Neural crest cell (in vitro differentiated cells): ENCODE measurements around the gene NUDT3. TPM values are rescaled to one million over a fixed set of nuclear protein-coding genes. Genes with fewer than 3 reads are reported as not detected.

Source experiments
- DNase-seq: peaks from one replicate; pipeline ENCODE4 v3.0.0; 2021; ENCODE audit warnings: low read depth, mixed read lengths, low spot score
- H3K27ac Mint-ChIP-seq: one replicate; pipeline ENCODE4 v1.8.0; 2021; ENCODE audit warnings: mild to moderate bottlenecking, mixed read lengths; ENCODE audit not compliant: unreplicated experiment
- H3K27me3 Mint-ChIP-seq: 2 replicates; pipeline ENCODE4 v1.8.0; 2021; ENCODE audit warnings: low read depth, mild to moderate bottlenecking, mixed read lengths
- H3K36me3 Mint-ChIP-seq: 2 replicates; pipeline ENCODE4 v1.8.0; 2021; ENCODE audit warnings: low read depth, mild to moderate bottlenecking, mixed read lengths
- H3K4me1 Mint-ChIP-seq: 2 replicates; pipeline ENCODE4 v1.8.0; 2021; ENCODE audit warnings: mixed read lengths
- H3K4me3 Mint-ChIP-seq: one replicate; pipeline ENCODE4 v1.8.0; 2021; ENCODE audit warnings: mild to moderate bottlenecking, mixed read lengths
- H3K9me3 Mint-ChIP-seq: 2 replicates; pipeline ENCODE4 v1.8.0; 2021; ENCODE audit warnings: mixed read lengths
- CTCF ChIP-seq: fragments of 200-600 bp; sonication (generic); conservative IDR thresholded peaks from 2 replicates; pipeline ENCODE4 v1.5.0; 2021; ENCODE audit warnings: antibody characterized with exemption, mild to moderate bottlenecking
- total RNA-seq: library from RNA; stranded (reverse); gene quantifications from 2 replicates; pipeline ENCODE4 v1.2.1, GENCODE V29; 2021

Gene NUDT3
- total RNA-seq, 1 donor from 2014 or later: 47.5 TPM

DNA sequence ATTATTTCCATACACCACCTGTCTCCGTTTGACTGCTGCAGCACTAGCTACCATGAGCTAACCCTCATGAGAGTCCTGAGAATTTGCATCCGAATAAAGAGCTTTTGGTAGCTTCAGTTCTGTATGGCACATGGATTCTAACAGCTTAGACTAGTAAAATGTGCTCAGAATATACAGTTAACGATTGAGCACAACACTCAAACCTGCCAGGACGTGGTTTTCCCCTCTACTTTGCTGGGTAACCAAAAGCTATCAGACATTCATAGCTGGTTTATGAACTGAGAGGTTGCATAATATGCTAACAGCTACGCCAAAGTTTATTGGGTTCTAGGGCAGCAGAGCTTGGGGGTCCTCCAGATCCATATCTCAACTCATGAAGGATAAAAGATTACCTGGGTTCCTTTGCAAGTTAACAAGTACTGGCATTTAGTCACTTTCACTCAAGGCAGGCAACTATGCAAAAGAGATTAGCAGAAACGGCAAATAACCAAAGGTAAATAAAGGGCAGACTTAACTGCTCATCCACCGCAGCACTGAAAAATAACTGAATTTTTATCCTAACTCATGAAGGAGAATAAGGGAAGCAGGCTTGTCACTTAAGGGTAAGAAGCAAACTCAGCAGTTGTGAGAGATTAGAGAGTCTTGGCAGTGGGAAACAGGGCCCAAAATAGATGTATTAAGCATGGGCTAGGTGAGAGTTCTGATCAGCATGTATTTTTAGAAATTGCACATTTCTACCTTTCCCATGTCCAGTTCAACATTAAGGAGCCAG, 29.4 kb downstream of the NUDT3 start:
- Mint-ChIP-seq H3K27me3 (no peaks in the 10 kb centered on the region), H3K4me3 (no peak overlapping the region), H3K27ac (no peak overlapping the region), H3K4me1 (peaks cover 25% of the 10 kb centered on the region), H3K36me3 (no peaks in the 10 kb centered on the region), H3K9me3 (no peaks in the 10 kb centered on the region)
- no peak for TF ChIP-seq CTCF
- DNase-seq: no peak

- no peak overlapping the region for H3K27ac Mint-ChIP-seq
- no peak overlapping the region for H3K4me3 Mint-ChIP-seq
- no peaks in the 10 kb centered on the region for H3K27me3 Mint-ChIP-seq
- H3K9me3 Mint-ChIP-seq: no peaks in the 10 kb centered on the region
- DNase-seq: no peak
- no peaks in the 10 kb centered on the region for H3K36me3 Mint-ChIP-seq
- TF ChIP-seq CTCF: no peak
- peaks cover 25% of the 10 kb centered on the region for H3K4me1 Mint-ChIP-seq
These were observed 30.3 kb downstream of the NUDT3 start for GRCh38 chr6:34362176-34362575.

DNA sequence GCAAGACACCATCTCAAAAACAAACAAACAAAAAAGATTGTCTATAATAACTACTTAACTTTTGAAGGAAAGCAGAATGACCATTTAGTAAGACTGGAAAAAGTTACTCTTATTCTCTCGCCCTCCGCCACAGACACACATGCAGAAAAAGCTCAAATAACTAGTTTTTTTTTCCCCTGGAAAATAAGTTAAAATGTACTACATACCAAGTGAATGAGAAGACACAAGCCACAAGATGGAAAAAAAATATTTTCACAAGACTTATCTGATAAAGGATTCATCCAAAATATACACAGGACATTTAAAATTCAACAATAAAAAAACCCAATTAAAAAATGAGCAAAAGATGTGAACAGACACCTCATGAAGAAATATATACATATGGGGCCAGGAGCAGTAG, 31.9 kb downstream of the NUDT3 start:
- no peaks in the 10 kb centered on the region for H3K27me3 Mint-ChIP-seq
- H3K4me3 Mint-ChIP-seq: no peak overlapping the region
- no peaks in the 10 kb centered on the region for H3K36me3 Mint-ChIP-seq
- no peak overlapping the region for H3K27ac Mint-ChIP-seq
- H3K4me1 Mint-ChIP-seq: peaks cover 21% of the 10 kb centered on the region
- DNase-seq: no peak
- no peak for TF ChIP-seq CTCF
- no peaks in the 10 kb centered on the region for H3K9me3 Mint-ChIP-seq

DNA sequence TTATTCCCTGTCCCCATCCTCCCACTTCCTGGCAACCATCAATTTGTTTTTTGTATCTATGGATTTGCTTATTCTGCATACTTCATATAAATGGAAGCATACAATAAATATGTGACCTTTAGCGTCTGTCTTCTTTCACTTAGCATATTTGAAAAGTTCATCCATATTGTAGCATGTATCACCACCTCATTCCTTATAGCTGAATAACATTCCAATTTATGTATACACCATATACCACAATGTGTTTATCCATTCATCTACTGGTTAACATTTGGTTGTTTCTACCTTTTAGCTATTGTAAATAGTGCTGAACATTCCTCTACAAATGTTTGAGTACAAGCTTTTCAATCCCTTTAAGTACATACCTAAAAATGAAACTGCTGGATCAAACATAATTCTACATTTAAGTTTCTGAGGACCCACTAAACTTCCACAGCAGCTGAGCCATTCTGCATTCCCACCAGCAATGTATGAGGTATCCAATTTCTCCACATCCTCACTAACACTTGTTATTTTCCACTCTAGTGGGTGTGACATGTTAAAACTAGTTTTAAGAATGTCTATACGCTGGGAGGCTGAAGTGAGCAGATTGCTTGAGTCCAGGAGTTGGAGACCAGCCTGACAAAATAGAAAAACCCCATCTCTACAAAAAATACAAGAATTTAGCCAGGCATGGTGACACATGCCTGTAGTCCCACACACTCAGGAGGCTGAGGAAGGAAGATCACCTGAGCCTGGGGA, 32.9 kb downstream of the NUDT3 start:
- H3K27me3 Mint-ChIP-seq: no peaks in the 10 kb centered on the region
- H3K27ac Mint-ChIP-seq: no peak overlapping the region
- peaks cover 21% of the 10 kb centered on the region for H3K4me1 Mint-ChIP-seq
- H3K4me3 Mint-ChIP-seq: no peak overlapping the region
- no peaks in the 10 kb centered on the region for H3K36me3 Mint-ChIP-seq
- TF ChIP-seq CTCF: no peak
- DNase-seq: no peak
- no peaks in the 10 kb centered on the region for H3K9me3 Mint-ChIP-seq

- no peak for DNase-seq
- no peaks in the 10 kb centered on the region for H3K27me3 Mint-ChIP-seq
- H3K4me3 Mint-ChIP-seq: no peak overlapping the region
- H3K36me3 Mint-ChIP-seq: no peaks in the 10 kb centered on the region
- TF ChIP-seq CTCF: no peak
- peaks cover 18% of the 10 kb centered on the region for H3K4me1 Mint-ChIP-seq
- H3K27ac Mint-ChIP-seq: no peak overlapping the region
- H3K9me3 Mint-ChIP-seq: no peaks in the 10 kb centered on the region
These were observed 34.0 kb downstream of the NUDT3 start for GRCh38 chr6:34358389-34358905.
